Erythroblast (primary cell): ENCODE results near the gene SMTNL2.

ENCODE experiments used
- GATA1 ChIP-seq: IDR thresholded peaks from 2 replicates; pipeline ENCODE4 v1.6.1; 2011; ENCODE audit warnings: low read depth, mild to moderate bottlenecking, control low read depth, low read length, moderate library complexity
- POLR2A ChIP-seq: IDR thresholded peaks from 2 replicates; pipeline ENCODE4 v1.6.1; 2011; ENCODE audit warnings: mild to moderate bottlenecking, low read length

- no peak for TF ChIP-seq POLR2A
- TF ChIP-seq GATA1 = no peak
These were observed 2.2 kb upstream of the SMTNL2 start for GRCh38 chr17:4582101-4582501.
